Effector memory CD4-positive, alpha-beta T cell (primary cell): ENCODE measurements around the gene OLA1.

Experiments used
- DNase-seq, 3 donors: peaks; one replicate each; pipeline ENCODE4 v3.0.0-alpha.2; 2020
- H3K27ac ChIP-seq: 2 replicates; pipeline ENCODE4 v1.7.0; 2013; ENCODE audit warnings: mild to moderate bottlenecking, low read length, moderate library complexity; ENCODE audit not compliant: insufficient read depth, poor library complexity, severe bottlenecking
- H3K27me3 ChIP-seq: replicated peaks from 2 replicates; pipeline ENCODE4 v1.7.0; 2013; ENCODE audit warnings: mild to moderate bottlenecking, low read length; ENCODE audit not compliant: insufficient read depth, control insufficient read depth, poor library complexity, severe bottlenecking
- H3K36me3 ChIP-seq: 2 replicates; pipeline ENCODE4 v1.7.0; 2013; ENCODE audit warnings: mild to moderate bottlenecking, low read length, moderate library complexity; ENCODE audit not compliant: control insufficient read depth, insufficient read depth
- H3K4me1 ChIP-seq: 2 replicates; pipeline ENCODE4 v1.7.0; 2013; ENCODE audit warnings: low read length, mild to moderate bottlenecking; ENCODE audit not compliant: control insufficient read depth, insufficient read depth, poor library complexity, severe bottlenecking
- H3K4me3 ChIP-seq: 2 replicates; pipeline ENCODE4 v1.7.0; 2013; ENCODE audit warnings: low read length, low read depth, mild to moderate bottlenecking; ENCODE audit not compliant: insufficient read depth, poor library complexity, severe bottlenecking
- H3K9me3 ChIP-seq: 2 replicates; pipeline ENCODE4 v1.7.0; 2013; ENCODE audit warnings: mild to moderate bottlenecking, low read length, moderate library complexity; ENCODE audit not compliant: control insufficient read depth

OLA1 gene

GRCh38 chr2:174142290-174142689 lies 106.0 kb downstream of the OLA1 start:
- peaks cover 3% of the 10 kb centered on the region for H3K36me3 ChIP-seq
- no peak for DNase-seq
- H3K9me3 ChIP-seq, result no peaks in the 10 kb centered on the region
- H3K27me3 ChIP-seq, result no peaks in the 10 kb centered on the region
- H3K4me1 ChIP-seq, result no peaks in the 10 kb centered on the region
- H3K4me3 ChIP-seq, result no peak overlapping the region
- H3K27ac ChIP-seq, result no peak overlapping the region

GRCh38 chr2:174138161-174138560 lies 110.2 kb downstream of the OLA1 start:
- no peak for DNase-seq

GRCh38 chr2:174135981-174136380 lies 112.4 kb downstream of the OLA1 start:
- no peaks in the 10 kb centered on the region for H3K4me1 ChIP-seq
- H3K36me3 ChIP-seq, result no peaks in the 10 kb centered on the region
- no peak overlapping the region for H3K4me3 ChIP-seq
- DNase-seq, result no peak
- H3K9me3 ChIP-seq, result no peaks in the 10 kb centered on the region
- no peaks in the 10 kb centered on the region for H3K27me3 ChIP-seq
- no peak overlapping the region for H3K27ac ChIP-seq

More at GRCh38 chr2:174138161-174138560, 110.2 kb downstream of the OLA1 start:
- no peaks in the 10 kb centered on the region for H3K9me3 ChIP-seq
- H3K4me3 ChIP-seq, result no peak overlapping the region
- no peak overlapping the region for H3K27ac ChIP-seq
- peaks cover 3% of the 10 kb centered on the region for H3K36me3 ChIP-seq
- no peaks in the 10 kb centered on the region for H3K27me3 ChIP-seq
- no peaks in the 10 kb centered on the region for H3K4me1 ChIP-seq

- Histone ChIP-seq H3K36me3 (no peaks in the 10 kb centered on the region), H3K4me1 (no peaks in the 10 kb centered on the region), H3K4me3 (no peak overlapping the region), H3K9me3 (no peaks in the 10 kb centered on the region), H3K27ac (no peak overlapping the region), H3K27me3 (no peaks in the 10 kb centered on the region)
- no peak for DNase-seq
These were observed 123.2 kb downstream of the OLA1 start for GRCh38 chr2:174125090-174125489.

GRCh38 chr2:174124181-174124580 lies 124.2 kb downstream of the OLA1 start:
- DNase-seq, result no peak

GRCh38 chr2:174122185-174122584 lies 126.1 kb downstream of the OLA1 start:
- H3K4me1 ChIP-seq, result no peaks in the 10 kb centered on the region
- H3K36me3 ChIP-seq, result no peaks in the 10 kb centered on the region
- no peak overlapping the region for H3K4me3 ChIP-seq
- no peaks in the 10 kb centered on the region for H3K9me3 ChIP-seq
- no peak overlapping the region for H3K27ac ChIP-seq
- no peak for DNase-seq
- H3K27me3 ChIP-seq, result no peaks in the 10 kb centered on the region

More at GRCh38 chr2:174124181-174124580, 124.2 kb downstream of the OLA1 start:
- no peak overlapping the region for H3K27ac ChIP-seq
- no peaks in the 10 kb centered on the region for H3K27me3 ChIP-seq
- H3K4me3 ChIP-seq, result no peak overlapping the region
- no peaks in the 10 kb centered on the region for H3K36me3 ChIP-seq
- H3K9me3 ChIP-seq, result no peaks in the 10 kb centered on the region
- H3K4me1 ChIP-seq, result no peaks in the 10 kb centered on the region

GRCh38 chr2:174121612-174122011 lies 126.7 kb downstream of the OLA1 start:
- no peak overlapping the region for H3K27ac ChIP-seq
- DNase-seq, result no peak
- H3K4me1 ChIP-seq, result no peaks in the 10 kb centered on the region
- no peaks in the 10 kb centered on the region for H3K9me3 ChIP-seq
- H3K27me3 ChIP-seq, result no peaks in the 10 kb centered on the region
- no peak overlapping the region for H3K4me3 ChIP-seq
- H3K36me3 ChIP-seq, result no peaks in the 10 kb centered on the region

- Histone ChIP-seq H3K27ac (no peak overlapping the region), H3K27me3 (no peaks in the 10 kb centered on the region), H3K9me3 (no peaks in the 10 kb centered on the region), H3K4me1 (no peaks in the 10 kb centered on the region), H3K36me3 (no peaks in the 10 kb centered on the region), H3K4me3 (no peak overlapping the region)
- no peak for DNase-seq
These were observed 127.2 kb downstream of the OLA1 start for GRCh38 chr2:174121175-174121574.

GRCh38 chr2:174120346-174120745 lies 128.0 kb downstream of the OLA1 start:
- no peak for DNase-seq
- H3K4me3 ChIP-seq, result no peak overlapping the region
- H3K4me1 ChIP-seq, result no peaks in the 10 kb centered on the region
- H3K27me3 ChIP-seq, result no peaks in the 10 kb centered on the region
- no peaks in the 10 kb centered on the region for H3K9me3 ChIP-seq
- H3K27ac ChIP-seq, result no peak overlapping the region
- no peaks in the 10 kb centered on the region for H3K36me3 ChIP-seq

GRCh38 chr2:174117951-174118930 lies 130.1 kb downstream of the OLA1 start:
- Histone ChIP-seq H3K4me3 (no peak overlapping the region), H3K27me3 (no peaks in the 10 kb centered on the region), H3K27ac (no peak overlapping the region), H3K36me3 (no peaks in the 10 kb centered on the region), H3K4me1 (no peaks in the 10 kb centered on the region), H3K9me3 (no peaks in the 10 kb centered on the region)
- no peak for DNase-seq
